Islet of Langerhans (tissue), 1 donor: ENCODE data around the gene GUCY1A2.
"Not testable (repeated sequence)": the region's sequence is repeated elsewhere in the genome, so short reads cannot be mapped to it uniquely, and the experiment has no call there.

ENCODE experiments used
- FAIRE-seq: peaks from one replicate; lab custom pipeline; 2011; peaks lifted over from hg19 to GRCh38; lab: Jason Lieb, UNC

The GUCY1A2 gene

DNA sequence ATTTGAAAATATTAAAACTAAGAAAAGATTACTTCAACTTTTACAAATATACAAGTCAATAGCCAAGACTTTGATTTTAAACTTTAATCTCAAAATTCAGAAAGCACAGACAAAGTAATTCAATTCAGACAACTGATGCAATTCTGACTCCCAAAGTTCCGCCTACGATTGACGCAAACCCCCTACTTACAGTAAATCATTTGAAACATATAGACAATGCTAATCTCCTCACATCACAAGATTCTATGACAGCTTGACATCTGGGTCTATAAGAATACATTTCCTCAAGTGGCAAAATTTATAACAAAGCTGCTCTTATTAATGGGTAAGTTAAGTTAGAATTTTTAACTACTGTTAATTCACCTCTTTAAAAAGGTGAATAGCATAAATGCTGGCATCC lies 75.2 kb downstream of the GUCY1A2 start:
- FAIRE-seq: no peak

DNA sequence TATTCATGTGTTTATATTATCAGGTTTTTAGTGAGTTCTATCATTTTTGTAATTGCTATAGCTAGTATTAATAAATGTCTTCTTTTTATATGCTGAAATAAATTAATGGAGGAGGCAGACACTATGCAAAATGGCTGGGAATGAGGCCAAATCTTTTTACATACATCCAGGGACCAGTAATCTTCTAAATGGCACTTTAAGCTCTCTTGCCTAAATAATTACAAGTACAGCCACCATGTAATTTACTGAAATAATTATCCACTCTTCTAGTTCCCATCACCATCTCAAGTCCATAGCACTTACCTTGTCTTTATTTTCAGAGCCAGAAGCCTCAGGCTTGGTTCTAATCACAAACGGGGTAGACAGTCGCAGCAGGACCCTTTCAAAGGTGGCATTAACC lies 79.1 kb downstream of the GUCY1A2 start:
- no peak for FAIRE-seq

- FAIRE-seq: peak; percentile 17
Observed at GRCh38 chr11:106937111-106937510, 81.2 kb downstream of the GUCY1A2 start.

DNA sequence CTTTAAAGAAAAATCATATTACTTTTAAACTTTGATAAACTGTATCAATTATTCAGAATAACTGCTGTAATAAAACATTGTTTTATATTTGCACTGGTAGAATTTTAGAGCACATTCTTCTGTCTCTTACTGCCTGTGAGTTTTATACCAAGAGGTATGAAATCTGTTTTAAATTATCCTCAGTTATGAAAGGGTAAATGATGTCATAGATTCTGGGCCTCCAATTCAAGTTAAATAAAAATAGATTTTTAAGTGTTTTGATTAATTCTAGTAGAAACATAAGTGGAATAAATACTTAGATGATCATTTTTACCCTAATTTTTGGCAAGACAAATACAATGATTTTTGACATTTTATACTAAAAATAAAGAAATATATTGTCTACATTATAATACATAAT lies 93.0 kb downstream of the GUCY1A2 start:
- no peak for FAIRE-seq

DNA sequence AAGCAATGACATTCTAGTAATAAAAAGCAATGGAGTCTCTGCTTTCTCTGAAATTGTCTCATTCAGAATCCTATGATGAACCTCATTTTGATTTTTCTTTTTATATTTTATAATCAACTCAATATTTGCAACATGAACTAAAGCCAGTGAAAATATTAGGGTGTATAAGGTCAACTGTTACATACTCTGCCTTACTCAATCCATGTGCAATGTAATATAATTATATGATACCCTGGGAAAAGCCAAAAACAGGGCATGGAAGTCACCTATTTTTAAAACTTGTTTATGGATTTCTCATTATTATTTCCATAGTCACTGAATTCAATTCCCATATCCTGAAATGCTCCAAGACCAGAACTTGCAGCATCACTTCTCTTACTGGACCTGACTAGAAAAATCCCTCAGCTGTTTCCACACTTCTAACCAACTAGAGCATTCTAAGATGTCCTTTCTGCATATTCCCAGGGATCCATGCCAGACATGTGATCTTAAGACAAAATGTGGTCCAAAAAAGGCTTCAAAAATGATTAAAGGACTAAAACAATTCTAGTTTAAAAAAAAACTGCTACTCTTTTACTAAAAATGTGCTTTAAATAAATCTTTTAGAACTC lies 97.3 kb downstream of the GUCY1A2 start:
- no peak for FAIRE-seq

GRCh38 chr11:106917973-106918372 lies 100.3 kb downstream of the GUCY1A2 start:
- no peak for FAIRE-seq

DNA sequence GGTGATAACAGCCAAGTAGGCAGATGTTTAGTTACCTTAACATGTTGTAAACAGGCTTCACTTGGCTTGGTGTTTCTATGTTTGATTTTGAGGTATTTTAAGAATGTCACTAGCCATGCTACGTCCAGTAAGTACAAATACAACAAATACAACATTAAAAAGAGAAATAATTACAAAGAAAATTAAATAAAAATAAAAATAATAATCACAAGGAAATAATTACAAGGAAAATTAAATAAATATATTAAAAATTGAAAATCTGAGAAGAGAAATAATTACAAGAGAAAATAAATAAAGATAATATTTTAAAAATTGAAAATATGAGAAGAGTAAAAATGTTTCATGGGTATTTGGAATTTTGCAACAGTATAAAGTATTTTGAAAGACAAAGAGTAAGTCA lies 103.9 kb downstream of the GUCY1A2 start:
- peak; percentile 45 for FAIRE-seq

DNA sequence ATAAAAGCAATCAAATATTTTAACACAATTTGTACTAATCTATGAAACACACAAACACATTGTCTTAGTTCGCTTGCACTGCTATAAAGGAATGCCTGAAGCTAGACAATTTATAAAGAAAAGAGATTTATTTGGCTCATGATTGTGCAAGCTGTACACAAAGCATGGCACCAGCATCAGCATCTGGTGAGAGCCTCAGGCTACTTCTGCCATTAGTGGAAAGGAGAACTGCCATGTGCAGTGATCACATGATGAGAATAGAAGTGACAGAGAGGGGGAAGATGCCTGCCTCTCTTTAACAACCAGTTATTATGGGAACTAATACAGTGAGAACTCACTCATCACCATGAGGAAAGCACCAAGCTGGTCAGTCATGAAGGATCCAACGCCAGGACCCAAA lies 105.1 kb downstream of the GUCY1A2 start:
- FAIRE-seq: no peak

DNA sequence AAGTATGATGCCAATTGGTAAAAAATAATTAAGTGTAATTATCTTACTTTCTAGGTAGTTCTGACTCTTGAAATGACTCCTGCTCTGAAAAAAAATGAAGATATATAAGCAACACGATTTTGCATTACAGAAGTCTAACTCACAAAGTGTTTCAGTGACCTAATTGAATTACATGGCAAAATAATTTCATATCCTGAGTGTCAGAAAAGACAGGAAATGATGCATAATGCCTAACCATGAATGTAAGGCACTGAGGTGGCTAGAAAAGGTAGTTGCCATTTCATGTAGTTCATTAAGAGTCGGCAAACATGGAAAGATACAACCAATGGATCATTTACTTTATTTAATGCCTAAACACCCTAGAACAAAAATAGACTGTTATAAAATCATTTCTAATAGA lies 113.5 kb downstream of the GUCY1A2 start:
- peak; percentile 70 for FAIRE-seq

GRCh38 chr11:106889718-106890117 lies 128.6 kb downstream of the GUCY1A2 start:
- no peak for FAIRE-seq

- FAIRE-seq: no peak
Observed at GRCh38 chr11:106888386-106888785, 129.9 kb downstream of the GUCY1A2 start.

GRCh38 chr11:106883693-106884092 lies 134.6 kb downstream of the GUCY1A2 start:
- FAIRE-seq: not testable (repeated sequence)

DNA sequence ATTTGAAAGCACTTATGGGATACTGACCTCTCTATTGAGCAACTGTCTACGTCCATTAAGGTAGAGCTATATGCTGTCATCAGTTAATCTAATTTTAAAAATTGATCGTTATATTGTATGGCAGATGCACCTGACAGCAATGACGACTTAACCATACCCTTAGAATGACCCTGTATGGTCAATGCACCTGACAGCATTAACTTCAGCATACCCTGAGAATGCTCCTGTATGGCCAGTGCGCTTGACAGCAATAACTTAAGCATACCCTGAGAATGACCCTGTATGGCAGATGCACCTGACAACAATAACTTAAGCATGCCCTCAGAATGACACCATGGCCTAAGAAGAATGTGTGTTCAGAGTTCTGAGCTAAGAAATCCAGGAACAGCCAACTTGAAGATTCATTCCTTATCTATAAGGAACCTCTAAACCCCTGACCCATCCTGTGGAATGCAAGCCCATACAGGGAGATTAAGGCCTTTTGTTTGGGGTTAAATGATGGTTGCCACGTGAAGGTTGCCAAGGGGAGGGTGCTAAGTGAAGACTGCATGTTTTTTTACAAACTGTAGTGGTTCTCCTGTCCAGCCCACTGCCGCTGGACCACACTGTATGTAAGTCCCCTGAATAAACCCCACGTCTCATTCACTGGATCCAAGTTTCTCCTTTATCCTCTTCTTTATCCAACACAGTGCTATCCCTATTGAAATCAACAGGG lies 138.3 kb downstream of the GUCY1A2 start:
- no peak for FAIRE-seq

GRCh38 chr11:106879029-106879428 lies 139.2 kb downstream of the GUCY1A2 start:
- no peak for FAIRE-seq

- no peak for FAIRE-seq
Observed at GRCh38 chr11:106875013-106875412, 143.3 kb downstream of the GUCY1A2 start.

DNA sequence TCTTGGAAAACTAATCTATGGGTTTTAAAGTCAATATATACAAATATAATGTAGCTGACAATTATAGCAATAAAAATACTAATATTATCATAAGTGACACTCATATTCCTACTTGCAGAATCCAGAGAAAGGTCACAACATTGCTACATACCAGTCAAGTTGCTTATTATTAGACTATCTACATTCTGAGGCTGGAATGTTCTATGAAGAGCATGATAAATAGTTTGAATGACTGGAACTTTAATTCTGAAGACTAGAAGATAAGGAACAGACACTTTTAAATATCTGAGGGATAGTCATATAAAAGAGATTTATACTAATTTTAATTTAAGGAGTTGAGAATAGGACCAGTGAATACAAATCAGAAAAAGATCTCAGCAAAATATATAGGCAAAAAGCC lies 146.0 kb downstream of the GUCY1A2 start:
- FAIRE-seq: no peak

DNA sequence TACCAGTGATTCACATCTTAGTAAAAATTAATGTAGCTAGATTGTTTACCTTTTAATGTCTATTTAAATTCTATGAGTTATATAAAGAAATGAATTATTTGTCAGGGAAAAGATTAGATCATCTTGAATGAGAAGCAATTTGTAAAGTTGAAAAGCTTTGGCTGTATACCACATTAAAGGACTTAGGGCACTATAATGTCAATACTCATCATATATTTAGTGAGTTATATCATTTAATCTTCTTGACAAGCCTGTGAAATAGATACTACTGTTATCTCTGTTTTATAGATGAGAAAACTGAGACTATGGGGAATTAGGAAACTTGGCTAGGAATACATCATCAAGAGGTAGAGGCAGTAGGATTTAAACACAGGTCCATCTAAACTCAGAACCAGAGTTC lies 160.1 kb downstream of the GUCY1A2 start:
- FAIRE-seq: no peak

DNA sequence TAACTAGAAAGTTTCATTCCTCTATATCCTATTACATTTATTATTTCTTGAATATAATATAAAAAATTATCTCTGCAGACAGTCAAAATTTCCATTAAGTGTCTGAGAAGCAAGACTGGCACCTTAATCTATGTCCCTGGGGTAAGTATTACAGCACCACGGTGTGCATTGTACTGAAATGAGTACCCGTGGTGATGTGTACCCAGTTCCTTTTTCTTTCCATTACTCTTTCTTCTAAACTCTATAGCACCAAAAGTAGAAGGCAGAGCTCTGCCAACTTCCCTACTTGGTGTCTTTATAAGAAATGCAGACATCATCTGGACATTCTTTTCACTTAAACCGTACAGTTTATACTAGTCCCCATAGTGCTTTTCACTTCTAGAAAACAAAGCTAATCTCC lies 161.7 kb downstream of the GUCY1A2 start:
- no peak for FAIRE-seq

- FAIRE-seq: no peak
Observed at GRCh38 chr11:106854429-106854828, 163.8 kb downstream of the GUCY1A2 start.

DNA sequence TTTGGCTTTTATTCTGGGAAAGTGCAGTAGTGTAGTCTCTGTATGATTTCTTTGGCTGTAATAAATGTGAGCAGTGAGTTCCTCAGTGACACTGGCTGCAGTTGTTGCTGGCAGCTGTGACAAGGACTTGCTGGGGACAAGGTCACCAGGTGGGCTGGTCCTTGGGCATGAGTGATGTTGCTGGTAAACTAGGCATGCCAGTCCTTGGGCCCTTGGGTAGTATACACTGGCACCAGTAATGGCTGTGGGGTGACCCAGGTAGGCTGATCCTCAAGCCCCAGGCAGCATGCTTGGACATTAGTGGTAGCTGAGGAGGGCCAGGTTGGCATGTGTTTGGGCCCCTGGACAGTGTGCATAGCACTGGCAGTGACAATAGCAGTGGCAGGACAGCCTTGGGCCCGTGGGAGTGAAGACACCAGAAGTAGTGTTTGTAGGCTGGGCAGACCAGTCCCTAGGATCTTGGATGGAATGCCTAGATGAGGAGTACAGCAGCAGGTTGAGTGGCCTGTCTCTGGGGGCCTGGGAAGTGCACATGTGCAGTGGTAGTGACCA lies 164.3 kb downstream of the GUCY1A2 start:
- no peak for FAIRE-seq

- FAIRE-seq: no peak
Observed at GRCh38 chr11:106852779-106853178, 165.5 kb downstream of the GUCY1A2 start.

GRCh38 chr11:106848526-106848925 lies 169.8 kb downstream of the GUCY1A2 start:
- FAIRE-seq: no peak

DNA sequence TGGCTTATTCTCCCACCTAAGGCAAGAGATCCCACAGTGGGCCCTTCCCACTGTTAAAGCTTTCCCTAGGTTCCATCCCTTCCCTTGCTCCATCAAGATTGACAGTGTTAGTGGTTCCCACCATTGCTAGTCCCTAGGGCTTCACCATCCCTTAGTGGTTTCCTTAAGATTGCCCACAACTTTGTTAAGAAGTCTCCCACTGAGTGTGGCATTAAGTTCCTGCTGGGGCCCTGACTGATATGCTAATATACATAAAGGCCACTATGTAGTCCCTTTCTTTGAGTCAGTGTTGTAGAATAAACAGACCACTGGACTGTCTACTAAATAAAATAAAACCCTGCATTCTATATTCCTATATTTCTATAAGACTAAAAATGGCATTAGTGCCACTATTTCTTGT lies 176.1 kb downstream of the GUCY1A2 start:
- FAIRE-seq: no peak

DNA sequence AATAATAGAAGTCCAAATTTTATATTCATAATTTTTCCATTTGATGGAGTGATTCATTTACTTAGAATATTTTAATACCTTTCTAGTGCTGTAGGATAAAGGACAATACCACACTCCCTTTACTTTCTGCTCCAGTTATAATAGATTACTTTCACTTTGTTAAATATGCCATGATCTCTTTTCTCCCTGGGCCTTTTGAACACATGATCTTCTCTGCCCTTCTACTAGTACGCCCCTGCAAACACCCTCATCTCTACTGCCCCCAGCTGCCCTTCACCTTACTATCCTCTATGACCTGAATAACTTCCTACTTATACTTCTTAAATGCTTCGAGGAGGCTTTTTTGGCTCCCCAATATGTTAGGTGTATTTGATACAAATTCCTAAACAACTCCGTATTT lies 177.3 kb downstream of the GUCY1A2 start:
- FAIRE-seq: no peak
